Fibroblast of lung (primary cell): ENCODE measurements around the gene FHOD3. TPM values are rescaled to one million over a fixed set of nuclear protein-coding genes. Genes with fewer than 3 reads are reported as not detected.

Source experiments
- DNase-seq, 2 donors: peaks; one replicate each; pipeline versions ENCODE4 v3.0.0 to v3.0.0-alpha.2; 2010; ENCODE audit warnings: low read depth in 2 of 2
- H2AFZ ChIP-seq: 2 replicates; pipeline ENCODE4 v1.5.1; 2012; ENCODE audit warnings: low read length, control low read depth, inconsistent platforms
- H3K27ac ChIP-seq: 2 replicates; pipeline ENCODE4 v1.5.1; 2011; ENCODE audit warnings: low read length, control low read depth; ENCODE audit not compliant: insufficient read depth
- H3K27me3 ChIP-seq: 2 replicates; pipeline ENCODE4 v1.5.1; 2011; ENCODE audit warnings: mild to moderate bottlenecking, low read length; ENCODE audit not compliant: control insufficient read depth, insufficient read depth
- H3K36me3 ChIP-seq: 2 replicates; pipeline ENCODE4 v1.5.1; 2011; ENCODE audit warnings: low read length; ENCODE audit not compliant: control insufficient read depth, insufficient read depth
- H3K4me1 ChIP-seq: 2 replicates; pipeline ENCODE4 v1.5.1; 2011; ENCODE audit warnings: low read length; ENCODE audit not compliant: control insufficient read depth, insufficient read depth; ENCODE audit errors: extremely low read depth
- H3K4me2 ChIP-seq: 2 replicates; pipeline ENCODE4 v1.5.1; 2011; ENCODE audit warnings: low read length, control low read depth; ENCODE audit not compliant: insufficient read depth; ENCODE audit errors: extremely low read depth
- H3K4me3 ChIP-seq, 4 experiments: fragments of 200-600 bp in 1 of 4; sonication (generic) in 1 of 4; replicated peaks in 1 of 4; 2 replicates each; pipeline ENCODE4 v1.5.1; 2011 to 2016; ENCODE audit warnings: low read length in 4 of 4, low read depth in 3 of 4, mild to moderate bottlenecking in 3 of 4, control low read depth in 2 of 4, inconsistent platforms in 1 of 4, mixed read lengths in 1 of 4; ENCODE audit not compliant: insufficient read depth in 1 of 4; ENCODE audit errors: control extremely low read depth in 1 of 4
- H3K79me2 ChIP-seq: 2 replicates; pipeline ENCODE4 v1.5.1; 2012; ENCODE audit warnings: mild to moderate bottlenecking, low read length, inconsistent platforms; ENCODE audit not compliant: control insufficient read depth, insufficient read depth
- H3K9ac ChIP-seq: 2 replicates; pipeline ENCODE4 v1.5.1; 2011; ENCODE audit warnings: mild to moderate bottlenecking, low read length, control low read depth; ENCODE audit not compliant: insufficient read depth
- H3K9me3 ChIP-seq: 2 replicates; pipeline ENCODE4 v1.5.1; 2012; ENCODE audit warnings: low read depth, low read length; ENCODE audit not compliant: control insufficient read depth, insufficient read depth
- H4K20me1 ChIP-seq: 2 replicates; pipeline ENCODE4 v1.5.1; 2011; ENCODE audit warnings: low read length; ENCODE audit not compliant: control insufficient read depth, insufficient read depth; ENCODE audit errors: extremely low read depth
- EZH2 ChIP-seq: IDR thresholded peaks from 2 replicates; pipeline ENCODE4 v1.5.1; 2012; ENCODE audit warnings: low read length, control low read depth, mild to moderate bottlenecking; ENCODE audit errors: missing control alignments
- polyA plus RNA-seq, 2 donors: library from polyadenylated mRNA; depleted of rRNA in 1 of 2; stranded (reverse) in 1 of 2; unstranded in 1 of 2; fragments of >200 nt; gene quantifications; 2 replicates each; pipeline ENCODE4 v1.2.1, GENCODE V29; 2011 to 2012; ENCODE audit warnings: missing spikeins in 1 of 2
- total RNA-seq: library from RNA; depleted of rRNA; stranded (reverse); fragments of >200 nt; gene quantifications from 2 replicates; pipeline ENCODE4 v1.2.1, GENCODE V29; 2014
- TF ChIP-seq, protein P1 (sequence below), 2 donors: IDR thresholded peaks in 1 of 2; conservative IDR thresholded peaks in 1 of 2; 1 replicate in 1 of 2; 2 replicates in 1 of 2; pipeline ENCODE4 v1.5.1; 2011 to 2012; ENCODE audit warnings: low read length in 2 of 2, control low read depth in 1 of 2, inconsistent platforms in 1 of 2, low read depth in 1 of 2, mild to moderate bottlenecking in 1 of 2

FHOD3 gene
- total and polyA plus RNA-seq, 2 donors (not counting 1 experiment from before 2014, with no cell fraction given): 16.1 to 28.2 TPM

DNA sequence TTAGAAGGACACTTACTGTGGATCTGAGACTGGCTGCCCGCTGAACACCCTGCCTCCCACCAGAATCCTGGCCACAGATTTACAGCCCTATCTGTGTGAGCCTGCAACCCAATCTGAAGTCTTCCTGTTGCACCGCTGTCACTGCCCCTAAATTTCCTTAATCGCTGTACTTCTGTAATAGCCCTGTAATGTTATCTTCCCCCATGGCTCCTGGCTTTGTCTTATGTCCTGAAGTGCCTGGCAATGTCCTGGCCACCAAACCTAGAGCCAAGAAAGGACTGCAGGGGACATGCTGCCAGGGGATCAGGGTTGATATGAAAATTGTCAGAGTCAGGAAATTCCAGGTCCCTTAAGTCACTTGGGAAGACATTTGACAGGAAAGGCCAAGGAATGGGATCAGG, 52.7 kb downstream of the FHOD3 start:
- H4K20me1 ChIP-seq: no peaks in the 10 kb centered on the region
- H3K9ac ChIP-seq: no peak overlapping the region
- no peak overlapping the region for H3K4me3 ChIP-seq
- no peaks in the 10 kb centered on the region for H3K9me3 ChIP-seq
- no peak overlapping the region for H2AFZ ChIP-seq
- no peaks in the 10 kb centered on the region for H3K36me3 ChIP-seq
- no peak for TF ChIP-seq EZH2
- TF ChIP-seq, protein P1, sequence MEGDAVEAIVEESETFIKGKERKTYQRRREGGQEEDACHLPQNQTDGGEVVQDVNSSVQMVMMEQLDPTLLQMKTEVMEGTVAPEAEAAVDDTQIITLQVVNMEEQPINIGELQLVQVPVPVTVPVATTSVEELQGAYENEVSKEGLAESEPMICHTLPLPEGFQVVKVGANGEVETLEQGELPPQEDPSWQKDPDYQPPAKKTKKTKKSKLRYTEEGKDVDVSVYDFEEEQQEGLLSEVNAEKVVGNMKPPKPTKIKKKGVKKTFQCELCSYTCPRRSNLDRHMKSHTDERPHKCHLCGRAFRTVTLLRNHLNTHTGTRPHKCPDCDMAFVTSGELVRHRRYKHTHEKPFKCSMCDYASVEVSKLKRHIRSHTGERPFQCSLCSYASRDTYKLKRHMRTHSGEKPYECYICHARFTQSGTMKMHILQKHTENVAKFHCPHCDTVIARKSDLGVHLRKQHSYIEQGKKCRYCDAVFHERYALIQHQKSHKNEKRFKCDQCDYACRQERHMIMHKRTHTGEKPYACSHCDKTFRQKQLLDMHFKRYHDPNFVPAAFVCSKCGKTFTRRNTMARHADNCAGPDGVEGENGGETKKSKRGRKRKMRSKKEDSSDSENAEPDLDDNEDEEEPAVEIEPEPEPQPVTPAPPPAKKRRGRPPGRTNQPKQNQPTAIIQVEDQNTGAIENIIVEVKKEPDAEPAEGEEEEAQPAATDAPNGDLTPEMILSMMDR (conservative IDR thresholded peaks at IDR 0.05 in 1 of 2, IDR thresholded peaks at IDR 0.05 in 1 of 2; ENCODE audit: low read depth in 1 of 2, low read length in 2 of 2): no peak
- DNase-seq: no peak
- no peak overlapping the region for H3K4me2 ChIP-seq
- H3K79me2 ChIP-seq: no peaks in the 10 kb centered on the region
- no peak overlapping the region for H3K27ac ChIP-seq
- no peaks in the 10 kb centered on the region for H3K27me3 ChIP-seq
- peaks cover 4% of the 10 kb centered on the region for H3K4me1 ChIP-seq

DNA sequence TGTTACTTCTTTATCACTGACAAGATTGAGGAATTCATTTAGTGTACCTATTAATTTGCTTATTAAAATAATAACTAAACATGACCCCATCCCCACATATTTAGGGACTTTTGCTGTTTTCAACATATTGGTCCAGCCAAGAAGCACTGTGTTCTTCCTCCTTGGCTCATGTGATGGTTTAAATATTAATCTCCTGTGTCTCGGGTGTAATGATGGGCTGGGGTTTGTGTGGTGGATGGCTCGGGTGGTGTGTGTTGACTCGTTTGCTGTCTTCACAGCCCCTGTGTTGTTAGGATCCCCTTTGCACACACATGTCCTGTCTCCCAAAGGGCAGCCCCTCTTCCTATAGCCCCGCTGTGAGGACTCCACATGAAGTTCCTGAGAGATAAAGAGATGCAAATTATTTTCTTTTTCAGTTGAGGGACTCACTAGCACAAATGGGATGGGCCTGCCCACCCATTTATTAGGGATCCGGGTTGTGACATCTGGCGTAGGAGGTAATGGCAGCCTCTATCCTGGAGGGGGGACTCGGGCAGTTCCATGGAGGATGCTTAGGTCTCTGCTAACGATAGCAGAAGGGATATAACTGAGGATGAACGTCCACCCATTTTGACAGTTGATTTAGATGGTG, 53.4 kb downstream of the FHOD3 start:
- Histone ChIP-seq H3K36me3 (no peaks in the 10 kb centered on the region), H3K4me1 (peaks cover 9% of the 10 kb centered on the region), H3K9me3 (no peaks in the 10 kb centered on the region), H3K4me3 (no peak overlapping the region), H2AFZ (no peak overlapping the region), H3K9ac (no peak overlapping the region), H3K27ac (no peak overlapping the region), H3K4me2 (no peak overlapping the region), H3K79me2 (no peaks in the 10 kb centered on the region), H3K27me3 (no peaks in the 10 kb centered on the region), H4K20me1 (no peaks in the 10 kb centered on the region)
- TF ChIP-seq EZH2: no peak
- TF ChIP-seq, protein P1 (conservative IDR thresholded peaks at IDR 0.05 in 1 of 2, IDR thresholded peaks at IDR 0.05 in 1 of 2; ENCODE audit: low read depth in 1 of 2, low read length in 2 of 2): no peak
- no peak for DNase-seq

DNA sequence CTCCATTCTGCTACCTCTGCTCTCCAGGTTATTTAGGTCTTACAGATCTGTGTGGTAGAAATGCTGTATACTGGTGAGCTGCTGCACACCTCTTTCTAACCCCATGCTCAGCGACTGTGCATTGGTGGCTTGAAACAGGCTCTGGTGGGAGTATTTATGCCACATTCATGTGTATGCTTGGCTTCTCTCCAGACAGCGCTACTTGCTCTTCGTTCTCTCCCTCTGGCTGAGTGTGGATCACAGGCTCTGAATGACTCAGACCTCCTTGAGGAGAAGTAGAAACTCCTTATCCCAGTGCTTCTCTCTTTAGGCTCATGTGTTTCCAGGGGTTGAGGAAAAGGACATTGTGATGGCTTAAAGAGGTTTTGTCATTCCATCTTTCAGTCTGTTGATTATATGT, 54.9 kb downstream of the FHOD3 start:
- Histone ChIP-seq H4K20me1 (no peaks in the 10 kb centered on the region), H3K36me3 (no peaks in the 10 kb centered on the region), H3K9ac (no peak overlapping the region), H3K79me2 (no peaks in the 10 kb centered on the region), H3K4me2 (no peak overlapping the region), H2AFZ (no peak overlapping the region), H3K9me3 (no peaks in the 10 kb centered on the region), H3K27ac (no peak overlapping the region), H3K27me3 (no peaks in the 10 kb centered on the region), H3K4me1 (peaks cover 9% of the 10 kb centered on the region), H3K4me3 (no peak overlapping the region)
- no peak for TF ChIP-seq EZH2
- TF ChIP-seq, protein P1 (conservative IDR thresholded peaks at IDR 0.05 in 1 of 2, IDR thresholded peaks at IDR 0.05 in 1 of 2; ENCODE audit: low read depth in 1 of 2, low read length in 2 of 2): no peak
- DNase-seq: peak; percentile 12 to 96
